Stimulated activated CD4-positive, alpha-beta T cell treated with anti-CD3 and anti-CD28 coated beads, Interleukin-1b, Interleukin-23, amount 100 ng/mL, for 24 hours (primary cell): ENCODE results near the gene PDE2A.

ENCODE experiments used
- DNase-seq, 4 experiments: peaks; one replicate each; pipeline ENCODE4 v3.0.0-alpha.2; 2020; ENCODE audit warnings: low read depth in 4 of 4, low spot score in 1 of 4

PDE2A gene

DNA sequence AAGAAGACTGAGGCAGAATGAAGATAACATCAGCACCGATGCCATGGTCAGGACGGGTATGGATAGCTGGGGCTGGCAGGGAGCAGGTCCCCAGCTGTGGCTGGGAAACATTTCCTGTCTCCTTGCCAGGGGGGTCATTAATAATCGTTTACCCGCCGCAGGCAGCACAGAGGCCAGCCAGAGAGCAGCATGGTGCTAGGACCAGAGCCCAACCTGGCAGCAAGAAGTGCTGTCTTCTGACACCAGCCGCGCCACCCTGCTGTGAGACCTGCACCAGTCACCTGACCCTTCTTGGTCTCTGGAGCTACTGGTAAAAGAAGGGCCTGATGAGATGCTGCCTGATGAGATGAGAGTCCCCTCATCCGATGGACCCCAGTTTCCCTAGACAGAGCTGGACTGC is 36.3 kb downstream of the PDE2A start:
- no peak for DNase-seq

DNA sequence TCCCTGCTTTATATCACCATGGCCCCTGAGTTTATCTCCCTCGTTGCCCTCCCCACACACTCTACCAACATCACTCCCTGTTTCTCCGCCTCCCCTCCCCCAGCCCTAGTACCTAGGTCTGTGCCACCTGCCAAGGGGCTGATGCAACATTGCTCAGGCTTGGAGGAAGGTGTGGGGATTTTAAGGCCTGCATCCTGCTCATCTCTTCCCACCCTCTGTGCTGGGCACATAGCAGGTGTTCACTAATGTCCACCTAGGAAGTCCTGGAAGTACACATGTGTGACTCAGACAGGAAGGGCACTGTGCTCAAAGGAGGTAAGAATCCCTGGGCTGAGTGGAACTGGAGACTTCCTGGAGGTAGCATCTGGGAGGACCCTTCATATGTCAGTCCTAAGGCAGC is 37.0 kb downstream of the PDE2A start:
- no peak for DNase-seq

DNA sequence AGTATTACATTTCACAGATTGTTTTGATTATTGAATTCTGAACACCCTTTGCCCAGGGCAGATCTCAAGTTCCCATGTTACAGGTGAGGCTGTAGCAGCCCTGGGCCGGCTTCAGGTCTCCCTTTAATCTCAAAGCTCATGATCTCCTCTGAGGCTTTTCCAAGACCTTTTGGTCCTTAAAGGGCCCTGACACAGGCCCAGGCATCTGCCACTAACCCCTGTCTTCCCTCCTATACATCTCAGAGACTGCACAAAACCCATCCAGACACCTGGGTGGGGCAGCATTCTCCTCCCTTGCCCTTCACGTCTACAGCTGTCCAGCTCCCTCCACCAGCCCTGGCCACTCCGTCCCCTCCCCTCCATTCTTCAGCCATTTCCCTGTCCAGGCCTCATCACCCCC is 37.8 kb downstream of the PDE2A start:
- DNase-seq = no peak

- no peak for DNase-seq
Observed at GRCh38 chr11:72635933-72636332, 38.3 kb downstream of the PDE2A start.

GRCh38 chr11:72635309-72635915 is 38.8 kb downstream of the PDE2A start:
- DNase-seq = no peak

- no peak for DNase-seq
Observed at GRCh38 chr11:72634472-72635095, 39.6 kb downstream of the PDE2A start.

DNA sequence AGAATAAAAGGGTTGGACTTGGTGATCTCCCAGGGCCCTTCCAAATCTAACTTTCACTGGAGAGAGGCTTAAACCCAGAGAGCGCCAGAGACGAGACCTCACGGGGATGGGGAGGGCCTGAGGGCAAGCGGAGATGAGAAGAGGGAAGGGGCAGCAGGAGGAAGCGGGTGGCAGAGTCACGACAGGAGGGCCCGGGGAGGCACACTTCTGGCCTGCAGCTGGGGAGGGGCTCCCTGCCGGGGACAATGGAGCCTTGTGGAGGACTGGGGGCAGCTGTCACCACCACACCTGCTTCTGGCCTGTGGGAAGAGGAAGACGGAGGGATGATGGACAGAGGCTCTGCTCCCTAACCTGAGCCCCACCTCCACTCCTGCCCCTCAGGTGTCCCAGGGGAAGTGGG is 40.2 kb downstream of the PDE2A start:
- DNase-seq = no peak

DNA sequence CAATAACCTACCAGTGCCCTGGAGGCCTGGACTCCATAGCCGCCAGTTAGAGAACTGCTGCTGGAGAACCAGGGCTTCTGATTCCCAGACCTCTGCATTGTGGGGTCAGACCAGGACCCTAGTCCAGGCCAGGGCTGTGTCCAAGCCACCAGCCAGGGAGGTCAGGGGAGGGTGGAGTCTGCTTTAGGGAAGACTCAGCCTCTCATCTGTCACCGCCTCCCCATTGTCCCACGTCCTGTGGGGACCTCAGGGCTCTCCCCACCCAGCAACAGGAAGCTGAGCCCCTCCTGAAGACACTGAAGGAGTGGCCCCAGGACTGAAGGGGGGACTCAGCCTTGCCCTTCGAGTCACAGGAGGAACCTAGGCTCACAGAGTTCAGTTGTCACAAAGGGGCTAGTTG is 41.2 kb downstream of the PDE2A start:
- no peak for DNase-seq

DNA sequence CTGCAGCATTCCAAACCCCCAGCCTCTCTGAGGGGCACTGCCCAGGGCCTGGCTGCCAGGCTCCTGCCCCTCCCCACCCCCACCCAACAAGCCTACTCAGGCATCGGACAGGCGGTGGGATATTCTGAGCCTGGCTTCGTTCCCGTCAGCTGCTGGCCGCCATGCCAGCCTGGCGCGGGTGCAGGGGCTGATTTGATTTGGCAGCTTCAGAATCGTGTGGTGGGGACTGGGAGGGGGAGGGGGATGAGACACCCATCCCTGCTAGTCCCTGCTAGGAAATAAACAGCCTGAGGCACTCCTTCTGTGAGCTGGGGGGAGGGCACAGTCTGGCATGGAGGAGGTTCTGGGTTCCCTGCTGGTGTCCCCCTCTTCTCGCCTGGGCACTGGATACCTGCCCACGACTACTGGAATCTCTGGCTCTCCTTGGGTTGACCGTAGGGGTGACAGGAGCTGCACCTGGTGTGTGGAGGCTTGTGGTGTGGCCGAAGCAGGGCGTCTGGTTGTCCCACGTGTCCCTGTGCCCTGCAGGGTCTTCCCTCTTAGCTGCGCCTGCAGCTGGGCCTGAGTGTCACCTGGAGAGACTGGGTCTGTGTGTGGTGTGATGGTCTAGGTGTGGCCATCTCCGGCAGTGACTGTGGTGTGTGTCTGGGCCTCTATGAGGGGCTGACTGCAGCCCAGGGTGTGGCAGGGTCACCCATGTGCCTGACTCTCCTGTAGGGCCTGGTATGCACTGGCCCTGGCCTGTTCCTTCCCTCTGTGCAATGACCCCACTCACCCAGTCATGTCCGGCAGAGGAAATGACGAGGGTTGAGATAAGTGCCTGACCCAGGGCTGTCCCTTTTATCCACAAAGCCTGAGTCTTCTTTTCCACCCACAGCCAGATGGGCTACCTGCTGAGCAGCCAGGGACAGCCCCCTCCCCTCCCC is 42.2 kb downstream of the PDE2A start:
- DNase-seq = no peak

DNA sequence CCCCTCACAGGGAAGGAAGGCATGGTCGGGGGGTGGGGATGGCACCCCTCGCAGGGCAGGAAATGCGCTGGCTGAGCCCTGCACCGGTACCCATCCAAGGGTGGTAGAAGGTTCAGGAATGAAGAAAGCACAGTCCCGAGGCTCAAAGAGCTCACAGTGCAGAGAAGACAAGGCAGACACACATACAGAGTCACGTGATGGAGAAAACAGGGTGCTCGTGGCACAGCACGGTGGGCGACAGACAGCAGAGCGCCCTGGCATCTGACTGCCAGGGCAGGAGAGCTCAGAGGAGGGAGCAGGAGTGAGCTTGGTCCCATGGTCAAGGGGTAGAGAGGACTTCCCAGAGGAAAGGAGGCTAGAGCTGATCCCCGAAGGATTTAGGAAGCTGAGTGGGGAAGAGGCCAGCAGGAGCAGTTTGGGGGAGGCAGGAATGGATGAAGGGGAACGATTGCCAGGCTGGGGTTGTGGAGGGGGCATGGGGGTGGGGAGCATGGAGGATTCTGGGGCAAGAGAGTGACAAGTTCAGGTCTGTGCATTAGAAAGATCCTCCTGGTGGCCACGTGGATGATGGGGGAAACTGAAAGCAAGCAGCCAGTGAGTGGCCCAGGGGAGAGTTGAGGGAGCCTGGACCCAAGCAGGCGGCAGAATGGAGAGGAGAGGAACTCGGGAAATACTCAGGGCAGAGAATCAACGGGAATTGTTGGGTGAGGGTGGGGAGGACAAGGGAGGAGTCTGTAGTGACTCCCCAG is 43.9 kb downstream of the PDE2A start:
- DNase-seq = no peak

DNA sequence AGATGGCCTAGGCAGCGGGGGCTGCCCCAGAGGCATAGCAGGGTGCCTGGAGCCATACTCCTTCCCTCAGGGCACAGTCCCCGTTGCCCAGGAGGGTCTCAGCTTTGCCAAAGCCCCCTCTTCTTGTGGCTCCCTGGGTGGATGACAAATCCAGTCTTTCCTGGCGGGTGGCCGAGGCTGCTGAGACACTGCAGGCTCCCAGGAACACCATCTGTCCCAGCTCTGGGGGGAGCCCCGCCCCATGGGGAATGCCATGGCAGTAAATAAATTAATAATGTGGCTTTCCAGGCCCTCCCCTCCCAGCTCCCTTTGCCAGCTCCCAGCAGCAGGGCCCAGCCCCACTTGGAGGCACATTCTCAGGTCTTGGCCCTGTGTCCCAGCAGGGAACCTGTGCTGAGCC is 45.0 kb downstream of the PDE2A start:
- DNase-seq = no peak

GRCh38 chr11:72627594-72628281 is 46.5 kb downstream of the PDE2A start:
- DNase-seq = no peak

DNA sequence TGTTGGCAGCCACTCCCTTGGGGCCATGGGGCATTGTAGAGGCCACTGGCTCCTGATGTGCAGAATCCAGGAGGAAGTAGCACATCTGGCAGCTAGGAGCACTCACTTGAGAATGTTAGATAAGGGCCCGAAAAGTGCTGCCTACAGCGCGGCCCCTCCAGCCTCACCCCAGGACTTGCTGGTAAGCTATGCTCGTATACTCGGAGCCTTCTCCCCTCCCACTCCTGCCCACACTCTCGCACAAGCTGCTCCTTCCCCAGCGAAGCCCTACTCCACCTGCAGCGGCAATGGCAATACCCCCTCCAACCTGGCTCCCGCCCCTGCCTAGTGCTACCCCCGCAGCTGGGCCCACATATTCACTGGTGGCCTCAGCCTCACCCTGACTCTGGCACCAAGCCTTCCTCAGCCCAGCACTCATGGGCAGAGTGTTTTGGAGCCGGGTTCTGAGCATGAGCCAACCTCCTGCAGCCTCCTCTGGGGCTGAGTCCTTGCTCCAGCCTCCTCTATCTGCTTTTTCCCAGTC is 47.7 kb downstream of the PDE2A start:
- no peak for DNase-seq

- no peak for DNase-seq
Observed at GRCh38 chr11:72625691-72626413, 48.4 kb downstream of the PDE2A start.

DNA sequence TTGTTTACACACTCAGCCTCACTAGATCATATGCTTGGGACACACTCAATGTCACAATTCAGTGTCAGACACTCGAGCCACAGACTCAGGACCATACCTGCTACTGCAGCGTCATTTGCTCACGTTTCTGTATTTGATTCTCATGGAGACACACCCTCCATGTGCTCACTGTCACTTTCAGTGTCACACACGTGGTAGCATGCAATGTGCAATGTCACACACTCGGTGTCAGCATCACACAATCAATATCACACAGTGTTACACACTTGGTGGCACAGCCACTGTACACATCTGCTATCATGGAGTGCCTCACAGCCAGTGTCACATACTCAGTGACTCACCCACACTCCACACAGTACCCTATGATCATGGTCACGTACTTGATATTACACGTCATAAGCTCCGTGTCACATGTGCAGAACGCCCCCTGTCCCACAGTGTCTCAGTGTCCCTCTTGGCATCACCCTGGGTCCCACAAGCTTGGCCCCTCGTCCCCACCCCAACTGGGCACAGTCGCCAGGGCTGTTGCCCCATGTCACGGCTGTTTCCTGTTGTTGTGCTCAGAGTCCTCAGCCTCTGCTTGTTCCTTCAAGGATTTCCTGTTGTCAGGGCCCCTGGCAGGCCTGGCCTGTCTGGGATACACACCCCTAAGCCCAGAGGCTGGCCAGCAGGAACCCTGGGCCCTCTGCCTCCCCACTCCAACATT is 49.6 kb downstream of the PDE2A start:
- DNase-seq = no peak

- DNase-seq = no peak
Observed at GRCh38 chr11:72623052-72623451, 51.2 kb downstream of the PDE2A start.

GRCh38 chr11:72621008-72621610 is 53.1 kb downstream of the PDE2A start:
- DNase-seq = no peak

GRCh38 chr11:72618803-72619202 is 55.4 kb downstream of the PDE2A start:
- no peak for DNase-seq
